MCF 10A (cell line): ENCODE measurements around the gene FNDC10. TPM values are rescaled to one million over a fixed set of nuclear protein-coding genes. Genes with fewer than 3 reads are reported as not detected.

Source experiments
- BruUV-seq: library from RNA; stranded (reverse); fragments of 400-500 nt; replicated peaks from 2 replicates; lab custom pipeline; 2021; lab: Mats Ljungman, UMichigan
- CTCF ChIA-PET: fragments of 300-600 bp; sonication (Branson Sonifier 250); formaldehyde crosslinking; extraction: SDS; loops from one replicate; lab custom pipeline; 2021; ENCODE audit warnings: antibody characterized with exemption, inconsistent platforms; lab: Yijun Ruan, JAX
- POLR2A ChIA-PET: fragments of 300-600, 350-650 bp; sonication (Branson Sonifier 250); formaldehyde crosslinking; extraction: SDS; loops from one replicate; lab custom pipeline; 2020; ENCODE audit warnings: antibody characterized with exemption, inconsistent platforms; lab: Yijun Ruan, JAX
- DNase-seq: peaks from one replicate; pipeline ENCODE4 v3.0.0-alpha.2; 2018; ENCODE audit not compliant: unreplicated experiment
- H3K27ac Mint-ChIP-seq: one replicate; pipeline ENCODE4 v1.8.0; 2022; ENCODE audit warnings: mild to moderate bottlenecking, low read depth, mixed read lengths; ENCODE audit not compliant: unreplicated experiment
- H3K27me3 Mint-ChIP-seq: one replicate; pipeline ENCODE4 v1.8.0; 2022; ENCODE audit warnings: mixed read lengths; ENCODE audit not compliant: insufficient read depth, unreplicated experiment
- H3K36me3 Mint-ChIP-seq: one replicate; pipeline ENCODE4 v1.8.0; 2022; ENCODE audit warnings: mild to moderate bottlenecking, moderate library complexity, mixed read lengths; ENCODE audit not compliant: insufficient read depth, unreplicated experiment
- H3K4me1 Mint-ChIP-seq: one replicate; pipeline ENCODE4 v1.8.0; 2022; ENCODE audit warnings: mixed read lengths; ENCODE audit not compliant: insufficient read depth, unreplicated experiment
- H3K4me3 Mint-ChIP-seq: one replicate; pipeline ENCODE4 v1.8.0; 2022; ENCODE audit warnings: mild to moderate bottlenecking, moderate library complexity, mixed read lengths; ENCODE audit not compliant: unreplicated experiment
- H3K9me3 Mint-ChIP-seq: one replicate; pipeline ENCODE4 v1.8.0; 2022; ENCODE audit warnings: mixed read lengths; ENCODE audit not compliant: unreplicated experiment
- intact Hi-C: fragments of 100-400 bp; cut with micrococcal nuclease; formaldehyde crosslinking; loops from 2 replicates; pipeline ENCODE4 v1.14.1; 2022
- total RNA-seq: library from RNA; stranded (reverse); gene quantifications from 2 replicates; pipeline ENCODE4 v1.2.3, GENCODE V29; 2022
- TF ChIP-seq, protein P1 (sequence below): fragments of 200-600 bp; IDR thresholded peaks from one replicate; pipeline ENCODE4 v1.8.0; 2022; ENCODE audit warnings: antibody characterized with exemption, mild to moderate bottlenecking; ENCODE audit not compliant: unreplicated experiment

FNDC10 gene
- total RNA-seq, 1 experiment from 2014 or later: 5.1 TPM

DNA sequence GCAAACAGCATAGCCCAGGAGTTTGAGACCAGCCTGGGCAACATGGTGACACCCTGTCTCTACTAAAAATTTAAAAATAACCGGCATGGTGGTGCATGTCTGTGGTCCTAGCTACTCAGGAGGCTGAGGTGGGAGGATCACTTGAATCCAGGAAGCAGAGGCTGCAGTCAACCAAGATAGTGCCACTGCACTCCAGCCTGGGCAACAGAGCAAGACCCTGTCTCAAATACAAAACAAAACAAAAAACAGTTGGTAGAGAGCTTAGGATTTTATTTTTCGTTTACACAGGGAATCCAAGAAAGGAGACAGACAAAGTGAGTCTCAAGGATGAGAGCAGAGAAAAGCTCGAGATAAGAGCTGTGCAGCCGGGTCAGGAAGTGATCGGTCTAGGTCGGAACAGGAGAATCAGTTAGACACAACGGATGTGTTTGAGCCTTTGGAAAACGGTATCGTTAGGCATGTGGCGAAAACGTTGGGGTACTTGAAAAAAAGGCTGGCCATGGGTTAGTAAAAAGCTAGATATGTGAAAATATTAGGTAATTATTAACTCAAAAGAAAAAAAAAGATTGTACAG is 13.7 kb upstream of the FNDC10 start:
- BruUV-seq: no TSS peak
- H3K4me1 Mint-ChIP-seq: peaks cover 15% of the 10 kb centered on the region
- ChIA-PET CTCF (interaction anchor here (0.7 to 1.4 kb wide), 2 partner anchors 36 to 65 kb away, joined by 3 to 5 read pairs; no protein-coding TSS in a partner anchor), POLR2A (interaction anchor here (0.9 to 3.1 kb wide), 6 partner anchors 11 to 111 kb away, joined by 3 to 29 read pairs (median 6); partner anchors contain the start of gene CDK11A)
- no peak overlapping the region for H3K27ac Mint-ChIP-seq
- DNase-seq: no peak
- intact Hi-C loops: loop anchor here (2.0 kb wide), 1 partner anchor 39 kb away; the partner anchor contains the start of gene SSU72
- no peaks in the 10 kb centered on the region for H3K36me3 Mint-ChIP-seq
- H3K4me3 Mint-ChIP-seq: peak overlapping the region; percentile 94
- TF ChIP-seq, protein P1, sequence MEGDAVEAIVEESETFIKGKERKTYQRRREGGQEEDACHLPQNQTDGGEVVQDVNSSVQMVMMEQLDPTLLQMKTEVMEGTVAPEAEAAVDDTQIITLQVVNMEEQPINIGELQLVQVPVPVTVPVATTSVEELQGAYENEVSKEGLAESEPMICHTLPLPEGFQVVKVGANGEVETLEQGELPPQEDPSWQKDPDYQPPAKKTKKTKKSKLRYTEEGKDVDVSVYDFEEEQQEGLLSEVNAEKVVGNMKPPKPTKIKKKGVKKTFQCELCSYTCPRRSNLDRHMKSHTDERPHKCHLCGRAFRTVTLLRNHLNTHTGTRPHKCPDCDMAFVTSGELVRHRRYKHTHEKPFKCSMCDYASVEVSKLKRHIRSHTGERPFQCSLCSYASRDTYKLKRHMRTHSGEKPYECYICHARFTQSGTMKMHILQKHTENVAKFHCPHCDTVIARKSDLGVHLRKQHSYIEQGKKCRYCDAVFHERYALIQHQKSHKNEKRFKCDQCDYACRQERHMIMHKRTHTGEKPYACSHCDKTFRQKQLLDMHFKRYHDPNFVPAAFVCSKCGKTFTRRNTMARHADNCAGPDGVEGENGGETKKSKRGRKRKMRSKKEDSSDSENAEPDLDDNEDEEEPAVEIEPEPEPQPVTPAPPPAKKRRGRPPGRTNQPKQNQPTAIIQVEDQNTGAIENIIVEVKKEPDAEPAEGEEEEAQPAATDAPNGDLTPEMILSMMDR: no peak
- H3K27me3 Mint-ChIP-seq: no peaks in the 10 kb centered on the region
- H3K9me3 Mint-ChIP-seq: no peaks in the 10 kb centered on the region

GRCh38 chr1:1612104-1612400 is 12.1 kb upstream of the FNDC10 start:
- Mint-ChIP-seq H3K27me3 (no peaks in the 10 kb centered on the region), H3K4me1 (peaks cover 15% of the 10 kb centered on the region), H3K27ac (no peak overlapping the region), H3K4me3 (no peak overlapping the region), H3K9me3 (no peaks in the 10 kb centered on the region), H3K36me3 (no peaks in the 10 kb centered on the region)
- TF ChIP-seq, protein P1: no peak
- ChIA-PET POLR2A (interaction anchor here (0.6 kb wide), 1 partner anchor 302 kb away, joined by 3 read pairs; no protein-coding TSS in a partner anchor), CTCF (interaction anchor here (0.6 kb wide), 1 partner anchor 14 kb away, joined by 3 read pairs; no protein-coding TSS in a partner anchor)
- BruUV-seq: no TSS peak
- intact Hi-C loops: no loop called here
- no peak for DNase-seq

GRCh38 chr1:1610796-1611195 is 10.9 kb upstream of the FNDC10 start:
- H3K4me1 Mint-ChIP-seq: peaks cover 15% of the 10 kb centered on the region
- ChIA-PET POLR2A (no interaction called here), CTCF (no interaction called here)
- H3K36me3 Mint-ChIP-seq: no peaks in the 10 kb centered on the region
- intact Hi-C loops: no loop called here
- no peak overlapping the region for H3K27ac Mint-ChIP-seq
- no peak for DNase-seq
- no peak overlapping the region for H3K4me3 Mint-ChIP-seq
- no TSS peak for BruUV-seq
- no peaks in the 10 kb centered on the region for H3K9me3 Mint-ChIP-seq
- H3K27me3 Mint-ChIP-seq: no peaks in the 10 kb centered on the region
- TF ChIP-seq, protein P1: no peak

GRCh38 chr1:1609822-1610485 is 10.0 kb upstream of the FNDC10 start:
- H3K4me1 Mint-ChIP-seq: peaks cover 15% of the 10 kb centered on the region
- no peak overlapping the region for H3K4me3 Mint-ChIP-seq
- no peaks in the 10 kb centered on the region for H3K27me3 Mint-ChIP-seq
- no peak for DNase-seq
- ChIA-PET CTCF (no interaction called here), POLR2A (interaction anchor here (0.7 kb wide), 1 partner anchor 235 kb away, joined by 3 read pairs; the partner anchor contains the start of gene AURKAIP1)
- intact Hi-C loops: no loop called here
- no peaks in the 10 kb centered on the region for H3K9me3 Mint-ChIP-seq
- H3K36me3 Mint-ChIP-seq: no peaks in the 10 kb centered on the region
- TF ChIP-seq, protein P1: no peak
- no TSS peak for BruUV-seq
- H3K27ac Mint-ChIP-seq: no peak overlapping the region
